HEK293 (cell line): ENCODE results near the gene DHX40.
"Not testable (repeated sequence)": the region's sequence is repeated elsewhere in the genome, so short reads cannot be mapped to it uniquely, and the experiment has no call there.

Experiments
- CTCF ChIA-PET: fragments of 350-600 bp; formaldehyde crosslinking; extraction: SDS; loops from one replicate; lab custom pipeline; 2021; ENCODE audit warnings: antibody characterized with exemption; lab: Yijun Ruan, JAX
- POLR2A ChIA-PET: fragments of 300-600 bp; formaldehyde crosslinking; extraction: SDS; loops from one replicate; lab custom pipeline; 2020; ENCODE audit warnings: antibody characterized with exemption, inconsistent platforms; lab: Yijun Ruan, JAX
- H3K27ac ChIP-seq: fragments of 200-500 bp; sonication (Bioruptor generic); 2 replicates; pipeline ENCODE4 v1.5.1; 2014; ENCODE audit warnings: low read depth, low read length, control low read depth, inconsistent platforms; ENCODE audit errors: extremely low read depth
- H3K36me3 ChIP-seq, 2 experiments: fragments of 200-500 bp in 1 of 2; sonication (Bioruptor generic) in 1 of 2; 1 replicate in 1 of 2; 2 replicates in 1 of 2; pipeline ENCODE4 v1.5.1; 2014 to 2017; ENCODE audit warnings: inconsistent platforms in 2 of 2, low read length in 2 of 2; ENCODE audit not compliant: control insufficient read depth in 2 of 2, insufficient read depth in 1 of 2
- H3K4me1 ChIP-seq: fragments of 200-500 bp; sonication (Bioruptor generic); 2 replicates; pipeline ENCODE4 v1.5.1; 2014; ENCODE audit warnings: mild to moderate bottlenecking, low read length, inconsistent platforms; ENCODE audit not compliant: control insufficient read depth, insufficient read depth
- H3K4me3 ChIP-seq: 2 replicates; pipeline ENCODE4 v1.5.1; 2011; ENCODE audit warnings: low read depth, mild to moderate bottlenecking, control low read depth, low read length, moderate library complexity
- H3K9me3 ChIP-seq: fragments of 200-500 bp; sonication (Bioruptor generic); 2 replicates; pipeline ENCODE4 v1.5.1; 2014; ENCODE audit warnings: low read depth, low read length, inconsistent platforms; ENCODE audit not compliant: control insufficient read depth, insufficient read depth
- IKZF3 ChIP-seq: fragments of 450-650 bp; IDR thresholded peaks from 2 replicates; pipeline ENCODE4 v1.5.0; 2018; ENCODE audit warnings: missing biosample characterization, mild to moderate bottlenecking, missing genetic modification characterization, moderate library complexity
- KLF10 ChIP-seq: fragments of 450-650 bp; IDR thresholded peaks from 2 replicates; pipeline ENCODE4 v1.5.1; 2018; ENCODE audit warnings: missing biosample characterization, mild to moderate bottlenecking, missing genetic modification characterization
- SALL2 ChIP-seq: fragments of 450-650 bp; formaldehyde crosslinking; IDR thresholded peaks from 2 replicates; pipeline ENCODE4 v1.5.0; 2017; ENCODE audit warnings: missing biosample characterization, mild to moderate bottlenecking, missing genetic modification characterization, borderline replicate concordance
- ZBTB17 ChIP-seq: fragments of 450-650 bp; formaldehyde crosslinking; IDR thresholded peaks from 2 replicates; pipeline ENCODE4 v1.5.1; 2016; ENCODE audit warnings: missing biosample characterization, missing genetic modification characterization
- ZEB2 ChIP-seq: fragments of 450-650 bp; formaldehyde crosslinking; IDR thresholded peaks from 2 replicates; pipeline ENCODE4 v1.5.1; 2016; ENCODE audit warnings: missing biosample characterization, missing genetic modification characterization
- ZNF10 ChIP-seq: fragments of 450-650 bp; formaldehyde crosslinking; IDR thresholded peaks from 2 replicates; pipeline ENCODE4 v1.5.1; 2017; ENCODE audit warnings: missing biosample characterization, missing genetic modification characterization
- ZNF2 ChIP-seq: fragments of 450-650 bp; formaldehyde crosslinking; IDR thresholded peaks from 2 replicates; pipeline ENCODE4 v1.5.1; 2016; ENCODE audit warnings: missing biosample characterization, missing genetic modification characterization
- ZNF335 ChIP-seq: fragments of 450-650 bp; formaldehyde crosslinking; conservative IDR thresholded peaks from 2 replicates; pipeline ENCODE4 v1.5.1; 2016; ENCODE audit warnings: missing biosample characterization, missing genetic modification characterization
- ZNF501 ChIP-seq: fragments of 450-650 bp; formaldehyde crosslinking; IDR thresholded peaks from 2 replicates; pipeline ENCODE4 v1.5.1; 2016; ENCODE audit warnings: missing biosample characterization, missing genetic modification characterization
- ZNF596 ChIP-seq: fragments of 450-650 bp; IDR thresholded peaks from 2 replicates; pipeline ENCODE4 v1.5.0; 2018; ENCODE audit warnings: missing biosample characterization, mild to moderate bottlenecking, missing genetic modification characterization, moderate library complexity
- ZNF623 ChIP-seq: fragments of 450-650 bp; formaldehyde crosslinking; IDR thresholded peaks from 2 replicates; pipeline ENCODE4 v1.5.1; 2016; ENCODE audit warnings: missing biosample characterization, missing genetic modification characterization
- ZNF654 ChIP-seq: fragments of 450-650 bp; formaldehyde crosslinking; IDR thresholded peaks from 2 replicates; pipeline ENCODE4 v1.5.1; 2016; ENCODE audit warnings: low read depth, missing biosample characterization, missing genetic modification characterization
- ZNF660 ChIP-seq: fragments of 450-650 bp; IDR thresholded peaks from 2 replicates; pipeline ENCODE4 v1.5.1; 2018; ENCODE audit warnings: missing biosample characterization, mild to moderate bottlenecking, missing genetic modification characterization
- TF ChIP-seq, protein P1 (sequence below): fragments of 450-650 bp; formaldehyde crosslinking; IDR thresholded peaks from 2 replicates; pipeline ENCODE4 v1.5.1; 2016; ENCODE audit warnings: missing biosample characterization, missing genetic modification characterization
- TF ChIP-seq, protein P2 (sequence below): fragments of 450-650 bp; formaldehyde crosslinking; IDR thresholded peaks from 2 replicates; pipeline ENCODE4 v1.5.1; 2016; ENCODE audit warnings: missing biosample characterization, missing genetic modification characterization
- TF ChIP-seq, protein P3 (sequence below): fragments of 450-650 bp; IDR thresholded peaks from 2 replicates; pipeline ENCODE4 v1.5.1; 2018; ENCODE audit warnings: missing biosample characterization, missing genetic modification characterization
- TF ChIP-seq, protein P4 (sequence below): fragments of 450-650 bp; formaldehyde crosslinking; IDR thresholded peaks from 2 replicates; pipeline ENCODE4 v1.5.1; 2016; ENCODE audit warnings: missing biosample characterization, missing genetic modification characterization
- TF ChIP-seq, protein P5 (sequence below): fragments of 450-650 bp; formaldehyde crosslinking; IDR thresholded peaks from 2 replicates; pipeline ENCODE4 v1.5.1; 2016; ENCODE audit warnings: missing biosample characterization, missing genetic modification characterization
- TF ChIP-seq, protein P6 (sequence below): sonication (generic); formaldehyde crosslinking; IDR thresholded peaks from 2 replicates; pipeline ENCODE4 v1.8.1; 2022; ENCODE audit warnings: mild to moderate bottlenecking, moderate library complexity, missing genetic modification reagents

The DHX40 gene

DNA sequence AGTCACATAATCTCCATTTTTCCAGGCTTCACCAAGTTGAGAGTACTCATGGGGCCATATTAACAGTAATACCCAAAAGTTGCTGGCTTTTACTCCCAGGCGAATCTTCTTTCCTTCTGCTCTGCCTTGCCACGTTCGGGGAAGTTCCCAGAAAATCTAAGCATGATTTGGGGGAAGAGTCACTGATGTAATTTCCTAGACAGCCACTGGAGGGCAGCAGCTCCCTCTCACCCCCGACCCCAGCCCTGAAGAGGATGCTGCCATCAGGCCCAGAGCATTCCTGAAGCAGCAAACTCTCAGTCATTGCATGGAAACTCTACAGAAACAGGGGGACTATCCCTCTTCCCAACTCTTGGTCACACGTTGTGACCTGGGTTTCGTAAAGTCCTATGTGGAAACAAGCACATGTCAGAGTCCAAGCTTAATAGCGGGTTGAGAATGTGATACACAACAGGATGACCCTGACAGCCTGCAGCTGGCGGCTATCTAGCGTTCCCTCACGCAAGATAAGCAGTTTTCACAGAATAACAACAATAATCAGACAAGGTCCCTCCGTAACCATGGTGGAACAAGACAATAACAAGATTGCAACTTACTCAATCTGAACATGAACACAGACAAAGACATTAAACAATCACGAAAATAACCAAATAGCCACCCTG lies 43.8 kb upstream of the DHX40 start:
- CTCF ChIA-PET = interaction anchor here (0.6 to 5.2 kb wide), 29 partner anchors 8 to 515 kb away, joined by 3 to 39 read pairs (median 3); no protein-coding TSS in a partner anchor

DNA sequence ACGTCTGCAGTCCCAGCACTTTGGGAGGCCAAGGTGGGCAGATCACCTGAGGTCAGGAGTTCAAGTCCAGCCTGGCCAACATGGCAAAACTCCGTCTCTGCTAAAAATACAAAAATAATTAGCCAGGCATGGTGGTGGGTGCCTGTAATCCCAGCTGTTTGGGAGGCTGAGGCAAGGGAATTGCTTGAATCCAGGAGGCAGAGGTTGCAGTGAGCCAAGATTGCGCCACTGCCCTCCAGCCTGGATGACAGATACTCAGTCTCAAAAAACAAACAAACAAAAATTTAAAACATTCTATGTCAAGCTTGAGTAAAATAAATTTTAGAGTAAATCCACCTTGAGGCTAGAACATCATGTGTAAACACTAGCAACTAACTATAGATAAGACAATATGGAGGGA lies 40.5 kb upstream of the DHX40 start:
- CTCF ChIA-PET = interaction anchor here (0.6 to 5.2 kb wide), 4 partner anchors 13 to 511 kb away, joined by 3 to 39 read pairs (median 18); no protein-coding TSS in a partner anchor
- H3K36me3 ChIP-seq, H3K4me1 ChIP-seq, H3K27ac ChIP-seq, H3K9me3 ChIP-seq, H3K4me3 ChIP-seq, POLR2A ChIA-PET: not testable (repeated sequence)

More for the DNA sequence above, 43.8 kb upstream of the DHX40 start:
- H3K9me3 ChIP-seq = no peaks in the 10 kb centered on the region
- no peaks in the 10 kb centered on the region for H3K36me3 ChIP-seq
- TF ChIP-seq, protein P1, sequence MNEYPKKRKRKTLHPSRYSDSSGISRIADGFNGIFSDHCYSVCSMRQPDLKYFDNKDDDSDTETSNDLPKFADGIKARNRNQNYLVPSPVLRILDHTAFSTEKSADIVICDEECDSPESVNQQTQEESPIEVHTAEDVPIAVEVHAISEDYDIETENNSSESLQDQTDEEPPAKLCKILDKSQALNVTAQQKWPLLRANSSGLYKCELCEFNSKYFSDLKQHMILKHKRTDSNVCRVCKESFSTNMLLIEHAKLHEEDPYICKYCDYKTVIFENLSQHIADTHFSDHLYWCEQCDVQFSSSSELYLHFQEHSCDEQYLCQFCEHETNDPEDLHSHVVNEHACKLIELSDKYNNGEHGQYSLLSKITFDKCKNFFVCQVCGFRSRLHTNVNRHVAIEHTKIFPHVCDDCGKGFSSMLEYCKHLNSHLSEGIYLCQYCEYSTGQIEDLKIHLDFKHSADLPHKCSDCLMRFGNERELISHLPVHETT (tag by site-specific recombination) = no peak
- TF ChIP-seq ZNF2 (tag by site-specific recombination) = 0 out of 2 replicates have a peak, but pooled peaks have one; percentile 41
- TF ChIP-seq ZNF596 (tag by site-specific recombination) = no peak
- TF ChIP-seq ZNF10 (tag by site-specific recombination) = no peak
- TF ChIP-seq ZNF660 = peak; percentile 54; the same call in 1 of the 2 replicates
- TF ChIP-seq, protein P2, sequence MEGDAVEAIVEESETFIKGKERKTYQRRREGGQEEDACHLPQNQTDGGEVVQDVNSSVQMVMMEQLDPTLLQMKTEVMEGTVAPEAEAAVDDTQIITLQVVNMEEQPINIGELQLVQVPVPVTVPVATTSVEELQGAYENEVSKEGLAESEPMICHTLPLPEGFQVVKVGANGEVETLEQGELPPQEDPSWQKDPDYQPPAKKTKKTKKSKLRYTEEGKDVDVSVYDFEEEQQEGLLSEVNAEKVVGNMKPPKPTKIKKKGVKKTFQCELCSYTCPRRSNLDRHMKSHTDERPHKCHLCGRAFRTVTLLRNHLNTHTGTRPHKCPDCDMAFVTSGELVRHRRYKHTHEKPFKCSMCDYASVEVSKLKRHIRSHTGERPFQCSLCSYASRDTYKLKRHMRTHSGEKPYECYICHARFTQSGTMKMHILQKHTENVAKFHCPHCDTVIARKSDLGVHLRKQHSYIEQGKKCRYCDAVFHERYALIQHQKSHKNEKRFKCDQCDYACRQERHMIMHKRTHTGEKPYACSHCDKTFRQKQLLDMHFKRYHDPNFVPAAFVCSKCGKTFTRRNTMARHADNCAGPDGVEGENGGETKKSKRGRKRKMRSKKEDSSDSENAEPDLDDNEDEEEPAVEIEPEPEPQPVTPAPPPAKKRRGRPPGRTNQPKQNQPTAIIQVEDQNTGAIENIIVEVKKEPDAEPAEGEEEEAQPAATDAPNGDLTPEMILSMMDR = peak; percentile 74
- TF ChIP-seq ZNF335 = peak; percentile 55
- TF ChIP-seq ZEB2 (tag by site-specific recombination) = peak; percentile 29; the same call in 1 of the 2 replicates
- peak; percentile 85 for TF ChIP-seq ZNF654 (tag by site-specific recombination)
- TF ChIP-seq, protein P3, sequence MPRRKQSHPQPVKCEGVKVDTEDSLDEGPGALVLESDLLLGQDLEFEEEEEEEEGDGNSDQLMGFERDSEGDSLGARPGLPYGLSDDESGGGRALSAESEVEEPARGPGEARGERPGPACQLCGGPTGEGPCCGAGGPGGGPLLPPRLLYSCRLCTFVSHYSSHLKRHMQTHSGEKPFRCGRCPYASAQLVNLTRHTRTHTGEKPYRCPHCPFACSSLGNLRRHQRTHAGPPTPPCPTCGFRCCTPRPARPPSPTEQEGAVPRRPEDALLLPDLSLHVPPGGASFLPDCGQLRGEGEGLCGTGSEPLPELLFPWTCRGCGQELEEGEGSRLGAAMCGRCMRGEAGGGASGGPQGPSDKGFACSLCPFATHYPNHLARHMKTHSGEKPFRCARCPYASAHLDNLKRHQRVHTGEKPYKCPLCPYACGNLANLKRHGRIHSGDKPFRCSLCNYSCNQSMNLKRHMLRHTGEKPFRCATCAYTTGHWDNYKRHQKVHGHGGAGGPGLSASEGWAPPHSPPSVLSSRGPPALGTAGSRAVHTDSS (tag by site-specific recombination) = peak; percentile 40; the same call in 1 of the 2 replicates
- no peak for TF ChIP-seq ZNF501 (tag by site-specific recombination)
- TF ChIP-seq ZBTB17 (tag by site-specific recombination) = peak; percentile 74; the same call in 1 of the 2 replicates
- peak; percentile 36; the same call in 1 of the 2 replicates for TF ChIP-seq IKZF3 (tag by site-specific recombination)
- POLR2A ChIA-PET = no interaction called here
- no peaks in the 10 kb centered on the region for H3K4me1 ChIP-seq
- no peak overlapping the region for H3K27ac ChIP-seq
- H3K4me3 ChIP-seq = no peak overlapping the region

DNA sequence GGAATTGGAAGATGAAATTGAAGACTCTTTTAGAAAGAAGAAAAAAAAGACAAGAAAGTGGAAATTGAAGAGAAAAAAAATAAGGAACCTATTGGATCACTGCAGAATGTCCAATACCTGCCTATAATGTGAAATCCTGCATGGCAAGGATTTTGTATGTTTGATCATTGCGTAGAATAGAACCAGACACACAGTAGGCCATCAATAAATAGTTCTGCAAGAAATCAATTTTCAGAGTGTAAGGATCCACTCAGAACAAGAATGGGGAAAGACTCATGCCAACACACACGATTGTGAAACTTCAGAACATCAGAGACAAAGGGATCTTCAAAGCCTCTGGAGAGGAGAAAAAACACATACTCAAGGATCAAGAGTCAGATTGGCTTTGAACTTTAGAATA lies 39.7 kb upstream of the DHX40 start:
- Histone ChIP-seq H3K27ac (no peak overlapping the region), H3K4me1 (no peaks in the 10 kb centered on the region), H3K9me3 (no peaks in the 10 kb centered on the region), H3K4me3 (no peak overlapping the region), H3K36me3 (no peaks in the 10 kb centered on the region)
- ChIA-PET POLR2A (no interaction called here), CTCF (interaction anchor here (0.6 to 5.2 kb wide), 2 partner anchors 33 to 81 kb away, joined by 7 to 39 read pairs; no protein-coding TSS in a partner anchor)
- TF ChIP-seq KLF10 (tag by site-specific recombination) (no peak), ZNF596 (tag by site-specific recombination) (no peak), ZNF623 (no peak), ZBTB17 (tag by site-specific recombination) (no peak), SALL2 (no peak)
- TF ChIP-seq, protein P4, sequence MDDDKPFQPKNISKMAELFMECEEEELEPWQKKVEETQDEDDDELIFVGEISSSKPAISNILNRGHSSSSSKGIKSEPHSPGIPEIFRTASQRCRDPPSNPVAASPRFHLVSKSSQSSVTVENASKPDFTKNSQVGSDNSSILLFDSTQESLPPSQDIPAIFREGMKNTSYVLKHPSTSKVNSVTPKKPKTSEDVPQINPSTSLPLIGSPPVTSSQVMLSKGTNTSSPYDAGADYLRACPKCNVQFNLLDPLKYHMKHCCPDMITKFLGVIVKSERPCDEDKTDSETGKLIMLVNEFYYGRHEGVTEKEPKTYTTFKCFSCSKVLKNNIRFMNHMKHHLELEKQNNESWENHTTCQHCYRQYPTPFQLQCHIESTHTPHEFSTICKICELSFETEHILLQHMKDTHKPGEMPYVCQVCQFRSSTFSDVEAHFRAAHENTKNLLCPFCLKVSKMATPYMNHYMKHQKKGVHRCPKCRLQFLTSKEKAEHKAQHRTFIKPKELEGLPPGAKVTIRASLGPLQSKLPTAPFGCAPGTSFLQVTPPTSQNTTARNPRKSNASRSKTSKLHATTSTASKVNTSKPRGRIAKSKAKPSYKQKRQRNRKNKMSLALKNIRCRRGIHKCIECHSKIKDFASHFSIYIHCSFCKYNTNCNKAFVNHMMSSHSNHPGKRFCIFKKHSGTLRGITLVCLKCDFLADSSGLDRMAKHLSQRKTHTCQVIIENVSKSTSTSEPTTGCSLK = no peak
- TF ChIP-seq, protein P5, sequence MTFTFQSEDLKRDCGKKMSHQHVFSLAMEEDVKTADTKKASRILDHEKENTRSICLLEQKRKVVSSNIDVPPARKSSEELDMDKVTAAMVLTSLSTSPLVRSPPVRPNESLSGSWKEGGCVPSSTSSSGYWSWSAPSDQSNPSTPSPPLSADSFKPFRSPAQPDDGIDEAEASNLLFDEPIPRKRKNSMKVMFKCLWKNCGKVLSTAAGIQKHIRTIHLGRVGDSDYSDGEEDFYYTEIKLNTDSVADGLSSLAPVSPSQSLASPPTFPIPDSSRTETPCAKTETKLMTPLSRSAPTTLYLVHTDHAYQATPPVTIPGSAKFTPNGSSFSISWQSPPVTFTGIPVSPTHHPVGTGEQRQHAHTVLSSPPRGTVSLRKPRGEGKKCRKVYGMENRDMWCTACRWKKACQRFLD (tag by site-specific recombination) = no peak
- TF ChIP-seq, protein P6, sequence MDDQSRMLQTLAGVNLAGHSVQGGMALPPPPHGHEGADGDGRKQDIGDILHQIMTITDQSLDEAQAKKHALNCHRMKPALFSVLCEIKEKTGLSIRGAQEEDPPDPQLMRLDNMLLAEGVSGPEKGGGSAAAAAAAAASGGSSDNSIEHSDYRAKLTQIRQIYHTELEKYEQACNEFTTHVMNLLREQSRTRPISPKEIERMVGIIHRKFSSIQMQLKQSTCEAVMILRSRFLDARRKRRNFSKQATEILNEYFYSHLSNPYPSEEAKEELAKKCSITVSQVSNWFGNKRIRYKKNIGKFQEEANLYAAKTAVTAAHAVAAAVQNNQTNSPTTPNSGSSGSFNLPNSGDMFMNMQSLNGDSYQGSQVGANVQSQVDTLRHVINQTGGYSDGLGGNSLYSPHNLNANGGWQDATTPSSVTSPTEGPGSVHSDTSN = no peak
